ENCODE measurements around the gene COL4A3.
"Not testable (repeated sequence)": the region's sequence is repeated elsewhere in the genome, so short reads cannot be mapped to it uniquely, and the experiment has no call there.

The COL4A3 gene

GRCh38 chr2:227214622-227215041 lies 50.2 kb downstream of the COL4A3 start:
- no peak for DNase-seq (ENCODE audit: low read depth)

DNA sequence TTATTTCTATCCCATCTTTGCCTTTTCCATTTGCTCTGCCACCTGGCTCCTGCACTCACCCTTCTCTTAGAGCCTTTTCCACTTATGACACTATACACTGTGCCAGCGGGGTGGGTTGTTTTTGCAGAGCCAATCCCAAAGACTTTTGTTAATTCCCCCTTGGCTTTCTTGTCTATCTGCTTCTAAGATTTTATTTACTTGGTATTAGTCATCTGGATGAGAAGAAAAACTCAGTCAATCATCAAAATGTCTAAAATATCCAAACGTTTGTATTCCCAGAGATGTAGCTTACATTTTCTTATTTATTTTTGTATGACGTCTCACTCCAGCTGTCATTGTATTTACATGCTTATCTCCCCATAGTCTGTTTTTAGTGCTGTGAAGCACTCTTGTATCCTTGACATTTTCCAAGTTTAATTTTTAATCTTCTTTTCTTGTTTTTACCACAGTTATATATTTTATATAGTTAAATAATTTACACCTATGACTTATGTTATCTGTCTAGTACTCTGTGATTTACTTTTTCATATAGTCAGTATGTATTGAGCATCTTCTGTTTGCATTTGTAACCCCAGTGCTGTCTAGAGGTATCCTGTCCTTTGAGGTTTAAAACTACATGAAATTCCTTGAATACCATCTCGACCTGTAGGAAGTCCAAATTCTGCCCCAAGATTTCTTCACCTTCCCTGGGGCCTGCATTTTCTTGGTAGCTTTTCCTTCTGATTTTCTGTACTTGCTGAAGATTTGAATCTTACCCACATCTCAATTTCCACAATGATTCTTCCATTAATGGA lies 55.1 kb downstream of the COL4A3 start:
- DNase-seq (ENCODE audit: low read depth) = no peak

DNA sequence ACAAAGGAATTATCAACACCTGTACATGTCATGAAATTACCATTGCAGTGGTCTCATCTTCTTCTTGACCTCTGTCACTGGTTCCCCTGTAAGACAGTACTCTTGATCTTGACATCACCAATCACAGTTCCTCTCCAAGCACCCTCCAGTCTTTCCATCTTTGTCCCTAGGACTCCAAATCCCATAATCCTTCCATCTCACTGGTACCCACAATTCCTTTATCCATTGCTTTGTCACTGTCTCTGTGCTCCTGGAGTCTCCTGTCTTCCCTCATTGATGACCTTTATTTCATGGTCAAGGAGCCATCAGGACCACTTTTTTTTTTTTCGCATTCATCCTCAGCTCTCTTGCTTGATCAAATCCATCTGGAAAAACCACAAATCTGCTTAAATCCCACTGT lies 56.7 kb downstream of the COL4A3 start:
- DNase-seq (ENCODE audit: low read depth) = no peak

DNA sequence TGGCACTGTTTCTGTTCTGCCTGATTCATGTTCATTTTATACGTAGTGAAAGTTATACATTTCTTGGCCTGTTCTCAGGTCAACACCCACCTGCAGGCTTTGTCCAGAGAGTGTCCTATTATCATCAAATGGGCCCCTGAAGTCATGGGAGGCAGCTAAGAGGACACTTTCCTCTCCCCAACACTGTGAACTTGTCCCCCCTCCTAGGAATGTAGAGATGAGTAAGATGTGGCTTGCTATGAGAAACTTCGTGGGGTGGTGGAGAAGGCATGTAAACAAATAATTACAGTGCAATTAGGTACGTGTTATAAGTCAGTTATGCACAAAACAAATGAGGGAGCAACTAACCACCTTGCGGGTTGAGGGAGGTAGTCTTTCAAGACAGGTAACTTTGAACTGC lies 57.9 kb downstream of the COL4A3 start:
- no peak for DNase-seq (ENCODE audit: low read depth)

DNA sequence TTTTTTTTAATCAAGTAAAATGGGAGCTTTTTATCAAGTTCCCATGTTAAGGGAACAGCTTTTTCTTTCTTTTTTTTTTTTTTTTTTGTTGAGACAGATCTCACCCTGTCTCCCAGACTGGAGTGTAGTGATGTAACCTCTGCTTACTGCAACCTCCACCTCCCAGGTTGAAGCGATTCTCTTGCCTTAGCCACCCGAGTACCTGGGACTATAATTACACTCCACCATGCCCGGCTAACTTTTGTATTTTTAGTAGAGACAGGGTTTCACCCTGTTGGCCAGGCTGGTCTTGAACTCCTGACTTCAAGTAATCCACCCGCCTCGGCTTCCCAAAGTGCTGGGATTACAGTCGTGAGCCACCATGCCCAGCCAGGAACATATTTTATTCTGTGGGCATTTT lies 61.2 kb downstream of the COL4A3 start:
- DNase-seq (ENCODE audit: low read depth) = not testable (repeated sequence)

DNA sequence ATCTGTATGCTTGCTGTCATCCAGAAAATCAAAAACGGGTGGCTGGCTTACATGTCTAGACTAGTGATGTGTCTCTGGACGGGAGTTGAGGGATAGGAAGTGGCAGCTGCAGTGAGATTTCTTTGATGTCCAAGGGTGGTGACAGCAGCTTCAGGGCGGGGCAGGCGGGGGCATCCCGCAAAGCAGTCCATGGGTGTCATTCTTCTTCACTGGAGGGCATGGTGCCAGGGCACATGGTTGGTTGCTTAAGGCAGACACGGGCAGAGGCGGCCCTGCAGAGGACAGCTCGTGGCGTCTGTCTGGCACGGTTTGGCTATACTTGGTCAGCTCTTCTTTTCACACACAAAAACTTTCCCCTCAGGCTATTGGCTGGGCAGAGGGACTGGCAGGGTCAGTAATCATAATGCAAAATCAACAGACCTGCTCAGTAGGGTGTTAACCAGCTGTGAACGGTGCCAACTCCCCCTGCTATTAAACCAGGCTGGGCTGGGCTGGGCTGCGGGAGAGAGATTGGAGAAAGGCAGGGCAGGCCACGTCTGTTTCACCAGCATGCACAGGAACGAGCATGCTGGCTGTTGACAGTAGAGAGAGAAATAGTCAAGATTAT lies 63.7 kb downstream of the COL4A3 start:
- DNase-seq (ENCODE audit: low read depth) = no peak

DNA sequence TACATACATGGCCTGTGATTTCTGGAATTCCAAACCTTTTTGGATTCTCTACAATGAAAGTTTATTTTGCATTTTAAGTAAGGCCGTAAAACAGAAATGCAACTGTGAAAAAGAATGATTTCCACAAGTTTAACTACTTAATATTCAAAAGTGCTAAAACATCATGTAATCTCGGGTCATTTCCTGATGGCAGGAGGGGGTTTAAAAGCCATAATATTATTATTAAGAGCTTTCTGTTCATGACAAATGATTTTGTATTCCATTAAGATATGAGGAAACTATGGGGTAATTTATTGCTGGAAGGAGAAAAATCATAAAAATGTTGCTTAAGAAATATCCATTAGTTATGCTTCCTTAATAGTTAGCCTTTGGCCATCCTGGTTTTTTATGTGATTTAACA lies 65.7 kb downstream of the COL4A3 start:
- no peak for DNase-seq (ENCODE audit: low read depth)

DNA sequence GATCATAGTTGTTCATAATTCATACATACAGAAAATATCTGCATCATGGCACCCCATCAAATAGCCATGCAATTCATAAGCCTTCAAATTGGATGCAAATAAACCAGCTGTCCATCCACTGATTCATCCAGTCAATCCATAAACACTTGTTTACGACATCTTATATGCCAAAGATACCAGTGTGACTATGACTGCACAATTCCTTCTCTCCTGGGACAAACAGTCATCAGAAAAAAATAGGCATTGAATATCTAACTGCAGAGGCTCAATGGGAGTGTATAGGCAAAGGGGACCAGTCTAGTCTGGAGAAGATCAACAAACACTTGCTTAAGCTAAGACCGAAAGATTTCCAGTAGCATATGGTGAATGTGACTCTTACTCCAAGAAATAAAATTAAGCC lies 70.0 kb downstream of the COL4A3 start:
- DNase-seq (ENCODE audit: low read depth) = no peak

DNA sequence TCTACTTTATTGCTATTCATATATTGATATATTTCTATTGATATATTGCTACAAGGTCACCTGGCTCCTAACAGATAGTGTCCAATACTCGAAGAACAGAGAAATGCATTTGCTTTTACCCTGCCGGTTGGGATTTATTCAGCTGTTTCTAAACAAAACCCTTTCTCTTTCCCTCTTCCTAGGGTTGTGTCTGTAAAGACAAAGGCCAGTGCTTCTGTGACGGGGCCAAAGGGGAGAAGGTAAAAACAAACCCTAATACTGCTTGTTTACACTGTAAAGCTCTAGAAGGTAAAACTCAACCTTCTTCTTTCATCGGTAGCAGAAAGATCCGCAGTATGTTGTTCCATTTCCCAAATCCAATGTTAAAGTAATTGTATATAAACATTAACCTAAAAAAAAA lies 73.4 kb downstream of the COL4A3 start:
- no peak for DNase-seq (ENCODE audit: low read depth)

DNA sequence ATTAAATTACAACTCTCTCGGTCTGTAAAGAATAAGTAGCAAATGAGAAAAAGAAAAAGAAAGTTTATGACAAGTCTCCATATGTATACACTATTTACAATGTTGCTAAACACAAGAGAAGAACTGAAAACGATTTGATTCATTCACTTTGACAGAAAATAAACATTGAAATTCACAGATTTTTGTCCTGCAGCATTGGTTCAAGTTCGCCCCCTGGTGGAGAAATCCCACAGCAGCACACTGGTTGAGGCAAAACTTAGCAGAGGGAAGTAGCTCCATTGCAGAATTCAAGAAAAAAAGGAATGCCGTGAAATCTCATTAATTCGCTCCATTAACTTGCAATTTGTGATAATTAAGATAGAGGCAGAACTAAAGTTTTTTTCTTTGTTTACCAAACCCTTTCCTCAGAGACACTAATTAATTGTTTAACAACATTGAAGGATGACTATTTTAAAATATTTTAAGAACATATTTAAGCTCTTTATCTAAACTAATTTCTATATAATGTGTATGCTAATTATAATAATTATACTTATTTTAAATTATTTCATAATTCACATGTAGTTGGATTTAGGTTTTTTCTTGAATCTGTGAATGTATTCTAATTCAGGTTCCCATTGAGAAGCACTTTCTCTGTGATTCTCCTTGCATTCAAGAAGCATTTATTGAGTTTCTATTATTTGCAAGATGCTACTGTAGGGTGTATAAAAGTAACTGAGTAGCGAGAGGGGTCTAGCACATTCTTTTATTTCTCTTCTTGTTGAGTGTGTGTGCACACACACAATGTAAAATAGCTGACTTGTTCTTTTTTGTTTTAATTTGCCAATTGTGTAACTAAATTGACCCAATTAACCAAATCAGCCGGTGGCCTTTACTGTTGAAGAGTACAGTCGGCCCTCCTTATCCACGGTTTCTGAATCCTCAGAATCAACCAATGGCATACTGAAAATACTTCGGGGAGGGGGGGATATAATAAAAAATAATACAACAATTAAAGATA lies 74.1 kb downstream of the COL4A3 start:
- DNase-seq (ENCODE audit: low read depth) = peak; percentile 49

DNA sequence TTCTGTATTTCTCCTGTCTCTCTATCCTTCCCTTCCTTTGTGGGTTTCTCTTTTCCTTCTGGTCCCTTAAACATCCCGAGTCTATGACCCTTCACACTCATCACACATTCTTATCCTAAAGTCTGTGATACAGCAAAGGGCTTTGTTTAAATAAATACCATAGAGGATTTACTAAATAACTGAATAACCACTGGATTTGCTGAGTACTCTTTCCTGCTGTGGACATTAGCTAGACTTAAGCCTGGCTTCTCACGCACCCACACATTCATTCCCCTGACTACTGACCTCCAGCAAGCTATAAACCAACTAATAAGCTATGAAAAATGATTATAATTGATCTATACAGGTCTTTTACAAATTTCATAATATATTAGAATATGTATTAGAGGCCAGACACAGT lies 76.6 kb downstream of the COL4A3 start:
- no peak for DNase-seq (ENCODE audit: low read depth)

GRCh38 chr2:227248876-227249275 lies 84.5 kb downstream of the COL4A3 start:
- DNase-seq (ENCODE audit: low read depth) = no peak

GRCh38 chr2:227252831-227253230 lies 88.4 kb downstream of the COL4A3 start:
- DNase-seq (ENCODE audit: low read depth) = no peak

GRCh38 chr2:227256605-227257004 lies 92.2 kb downstream of the COL4A3 start:
- no peak for DNase-seq (ENCODE audit: low read depth)

DNA sequence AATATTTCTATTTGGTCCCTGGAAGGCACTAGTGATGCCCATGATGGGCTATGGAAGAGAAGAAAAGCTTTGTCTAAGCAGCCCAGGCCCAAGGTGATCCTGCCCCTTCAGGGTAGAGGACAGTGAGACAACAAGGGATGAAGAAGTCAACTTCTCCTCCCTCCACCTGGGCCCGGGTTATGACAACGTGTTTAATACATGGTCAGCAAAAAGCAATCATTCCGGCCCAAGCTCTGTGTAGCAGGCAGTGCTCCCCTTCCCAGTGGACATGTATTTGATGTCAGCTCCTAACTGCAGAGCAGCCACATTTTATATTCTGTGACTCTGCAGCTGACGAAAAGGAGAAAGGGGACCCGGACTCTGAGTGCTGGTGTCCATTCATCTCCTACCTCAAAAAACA lies 93.4 kb downstream of the COL4A3 start:
- DNase-seq (ENCODE audit: low read depth) = no peak

- DNase-seq (ENCODE audit: low read depth) = no peak
Observed at GRCh38 chr2:227260041-227260440, 95.6 kb downstream of the COL4A3 start.

GRCh38 chr2:227267410-227268115 lies 103.1 kb downstream of the COL4A3 start:
- no peak for DNase-seq (ENCODE audit: low read depth)

DNA sequence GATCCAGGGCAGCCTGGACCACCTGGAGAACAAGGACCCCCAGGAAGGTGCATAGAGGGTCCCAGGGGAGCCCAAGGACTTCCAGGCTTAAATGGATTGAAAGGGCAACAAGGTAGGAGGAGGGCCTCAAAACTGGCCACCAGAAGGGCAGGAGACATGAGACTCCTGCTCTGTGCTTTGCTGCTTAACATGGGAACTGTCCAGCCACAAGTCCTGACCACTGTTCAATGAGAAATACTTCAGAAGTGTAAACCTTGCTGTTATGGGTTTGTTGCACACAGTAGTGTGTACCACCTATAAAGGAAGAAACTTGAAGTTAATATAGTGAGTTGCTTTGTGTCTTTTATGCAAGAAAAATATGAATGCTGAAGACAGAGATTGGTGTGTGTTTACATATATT lies 116.5 kb downstream of the COL4A3 start:
- DNase-seq (ENCODE audit: low read depth) = no peak

DNA sequence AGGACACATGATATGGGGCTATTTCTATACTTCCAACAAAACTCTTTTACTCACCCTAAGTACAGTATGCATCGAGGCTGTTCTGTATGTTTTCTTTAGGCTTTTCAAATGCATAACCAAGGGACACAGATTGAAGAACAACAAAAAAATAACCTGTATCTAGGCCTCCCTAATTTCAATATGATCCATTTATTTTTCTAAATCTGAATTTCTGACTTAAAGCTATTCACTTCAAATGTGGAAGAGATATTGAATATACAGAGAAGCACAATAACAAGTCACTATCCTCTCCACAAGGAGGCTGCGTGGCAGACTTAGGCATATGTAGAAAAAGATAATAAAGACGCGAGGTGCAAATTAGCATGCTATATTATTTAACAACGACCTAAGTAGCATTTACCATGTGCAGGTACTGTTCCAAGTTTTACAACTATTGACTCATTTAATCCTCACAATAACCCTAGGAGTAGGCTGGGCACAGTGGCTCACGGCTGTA lies 121.4 kb downstream of the COL4A3 start:
- DNase-seq (ENCODE audit: low read depth) = no peak

- no peak for DNase-seq (ENCODE audit: low read depth)
Observed at GRCh38 chr2:227287771-227288170, 123.3 kb downstream of the COL4A3 start.

- no peak for DNase-seq (ENCODE audit: low read depth)
Observed at GRCh38 chr2:227292314-227292713, 127.9 kb downstream of the COL4A3 start.

GRCh38 chr2:227293531-227293930 lies 129.1 kb downstream of the COL4A3 start:
- DNase-seq (ENCODE audit: low read depth) = no peak

Measured in fibroblast of the conjunctiva (primary cell).